RKO (cell line): ENCODE data around the gene LKAAEAR1.

Experiments used
- DNase-seq: peaks from one replicate; pipeline ENCODE4 v3.0.0-alpha.2; 2016; ENCODE audit warnings: low spot score

The LKAAEAR1 gene

GRCh38 chr20:64065062-64065973 lies 18.9 kb downstream of the LKAAEAR1 start:
- no peak for DNase-seq

DNA sequence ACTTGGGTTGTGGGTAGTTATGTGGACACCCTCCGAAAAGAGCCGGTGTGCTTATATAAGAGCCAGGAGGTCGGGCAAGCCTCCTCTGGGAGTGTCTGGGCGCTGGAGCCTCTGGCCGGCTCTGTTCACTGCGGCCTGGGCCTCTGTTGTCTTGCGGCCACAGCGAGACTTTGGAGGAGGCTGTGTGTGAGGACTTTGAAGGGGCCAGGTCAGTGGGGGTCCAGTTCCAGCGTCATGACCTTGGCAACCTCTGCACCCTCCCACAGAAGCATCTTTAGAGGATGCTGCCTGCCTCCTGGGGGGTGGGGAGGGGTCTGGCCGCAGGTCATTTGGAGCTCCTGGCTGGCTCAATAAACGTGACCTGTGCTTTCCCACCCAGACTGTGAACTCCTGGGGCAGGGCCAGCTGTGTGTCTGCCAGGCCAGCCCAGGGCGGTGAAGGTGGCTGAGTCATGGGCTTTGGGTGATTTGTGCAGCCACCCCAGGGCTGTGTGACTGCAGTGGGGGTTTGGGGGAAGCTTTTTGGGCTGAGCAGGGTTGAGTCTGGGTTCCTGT lies 20.0 kb downstream of the LKAAEAR1 start:
- no peak for DNase-seq

- DNase-seq, result no peak
These were observed 20.6 kb downstream of the LKAAEAR1 start for GRCh38 chr20:64063389-64064144.

DNA sequence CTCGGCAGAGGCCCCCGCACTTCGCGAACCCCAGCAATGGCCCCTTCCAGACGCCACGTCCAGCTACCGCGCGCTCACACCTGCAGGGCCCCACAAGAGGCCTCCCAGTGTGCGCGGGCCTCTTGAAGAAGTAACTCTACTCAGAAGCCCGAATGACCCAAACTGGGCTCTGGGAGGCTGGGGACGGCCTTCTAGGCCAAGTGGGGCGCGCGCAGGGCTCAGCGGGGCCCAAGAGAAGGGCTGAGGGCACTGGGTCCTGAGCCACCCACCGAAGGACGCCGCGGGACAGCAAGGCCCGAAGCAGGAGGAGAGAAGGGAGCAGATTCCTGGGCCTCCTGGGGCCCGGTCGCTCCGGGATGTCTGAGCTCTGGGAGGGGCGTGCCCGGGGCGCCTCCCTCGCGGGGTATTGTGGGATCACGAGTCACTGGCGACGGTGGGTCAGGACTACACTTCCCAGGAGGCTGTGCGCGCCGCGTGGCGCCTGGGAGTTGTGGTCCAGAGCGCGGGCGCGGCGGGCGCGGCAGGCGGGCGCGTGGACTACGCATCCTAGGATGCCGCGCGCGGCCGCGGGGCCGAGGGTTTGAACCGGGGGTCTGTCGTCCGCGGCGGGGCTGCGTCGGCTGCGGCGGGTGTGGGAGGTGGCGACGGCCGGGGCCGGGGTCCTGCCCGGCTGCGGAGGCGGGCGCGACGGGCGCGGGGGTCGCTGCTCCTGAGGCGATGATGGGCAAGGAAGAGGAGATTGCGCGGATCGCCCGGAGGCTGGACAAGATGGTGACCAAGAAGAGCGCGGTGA lies 21.4 kb downstream of the LKAAEAR1 start, which contains the start of gene TCEA2:
Gene TCEA2 (plus strand): TSS at position 603 of the 793 bp plus-strand sequence. CDS start 115 bp downstream, at position 718.
- no peak for DNase-seq

DNA sequence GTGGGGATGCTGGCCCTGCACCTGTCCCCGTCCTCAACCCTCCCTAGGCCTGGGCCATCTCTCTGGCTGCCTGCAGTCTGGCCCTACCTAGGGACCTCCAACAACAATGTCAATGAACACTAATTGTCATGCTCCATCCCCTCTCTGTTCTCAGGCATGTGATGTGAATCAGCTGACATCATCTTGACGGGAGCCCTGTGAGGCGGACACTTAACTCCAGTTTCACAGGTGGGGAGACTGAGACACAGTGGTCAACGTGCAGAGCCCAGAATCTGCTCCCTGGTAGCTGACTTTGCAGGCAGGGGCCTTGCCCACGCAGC lies 22.0 kb downstream of the LKAAEAR1 start:
- no peak for DNase-seq

DNA sequence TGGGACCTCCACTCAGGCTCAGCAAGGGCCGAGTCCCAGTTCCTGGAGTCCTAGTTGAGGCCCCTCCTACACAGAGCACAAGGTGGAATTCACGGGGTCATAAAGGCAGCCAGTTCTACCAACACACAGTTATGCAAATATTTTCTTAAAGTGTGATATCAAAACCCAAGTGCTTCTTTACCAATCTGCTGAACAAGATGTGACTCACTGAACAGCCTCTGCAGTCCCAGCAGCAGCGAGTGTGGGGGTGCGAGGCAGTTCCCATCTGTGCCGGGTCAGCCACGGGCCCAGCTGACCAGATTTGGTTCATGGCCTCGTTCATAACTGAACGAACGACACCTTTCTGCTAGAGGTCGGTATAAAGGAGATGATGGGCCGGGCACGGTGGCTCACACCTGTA lies 25.7 kb downstream of the LKAAEAR1 start:
- peak; percentile 45 for DNase-seq

- peak; percentile 40 for DNase-seq
These were observed 26.3 kb downstream of the LKAAEAR1 start for GRCh38 chr20:64057628-64058498.

DNA sequence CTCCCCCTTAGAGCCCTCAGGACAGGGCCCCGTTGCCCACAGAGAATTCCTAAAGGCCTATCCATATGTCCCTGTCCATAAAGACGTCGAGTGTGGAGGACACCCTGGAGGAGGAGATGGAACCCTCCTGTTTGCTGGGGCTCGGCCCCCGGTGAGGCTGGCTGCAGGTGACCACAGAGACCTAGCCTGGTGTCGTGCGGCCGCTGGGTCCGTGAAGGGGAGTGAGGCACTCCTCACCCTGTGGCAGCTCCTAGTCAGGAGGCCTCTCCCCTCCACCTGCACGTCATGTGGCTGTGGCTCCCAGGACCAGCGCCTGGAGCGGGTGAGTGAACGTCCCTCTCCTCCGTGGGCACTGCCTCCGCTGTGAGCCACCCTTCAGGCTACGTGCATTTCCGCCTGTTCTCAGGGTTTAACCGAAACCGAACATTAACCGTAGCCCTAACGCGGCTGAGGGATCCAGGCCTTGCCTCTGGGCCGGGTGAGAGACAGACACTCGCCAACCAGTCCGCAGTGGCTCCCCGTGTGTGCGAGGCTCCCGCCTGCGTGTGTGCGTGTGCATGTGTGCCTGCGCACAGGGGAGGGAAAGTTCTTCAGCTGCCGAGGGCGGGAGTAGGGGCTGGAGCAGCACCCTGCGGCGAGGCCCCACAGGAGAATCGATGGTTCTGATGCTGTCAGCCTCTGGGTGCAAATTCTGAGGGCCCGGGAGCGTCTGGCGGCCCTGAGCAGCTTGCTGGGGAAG lies 27.1 kb downstream of the LKAAEAR1 start:
- DNase-seq, result no peak

- DNase-seq, result no peak
These were observed 27.6 kb downstream of the LKAAEAR1 start for GRCh38 chr20:64056639-64056888.

- DNase-seq, result no peak
These were observed 28.1 kb downstream of the LKAAEAR1 start for GRCh38 chr20:64055893-64056638.

- DNase-seq, result no peak
These were observed 28.8 kb downstream of the LKAAEAR1 start for GRCh38 chr20:64055396-64055892.

- DNase-seq, result peak; percentile 65
These were observed 30.1 kb downstream of the LKAAEAR1 start for GRCh38 chr20:64053841-64054661.

- DNase-seq, result no peak
These were observed 31.0 kb downstream of the LKAAEAR1 start for GRCh38 chr20:64052987-64053840.

DNA sequence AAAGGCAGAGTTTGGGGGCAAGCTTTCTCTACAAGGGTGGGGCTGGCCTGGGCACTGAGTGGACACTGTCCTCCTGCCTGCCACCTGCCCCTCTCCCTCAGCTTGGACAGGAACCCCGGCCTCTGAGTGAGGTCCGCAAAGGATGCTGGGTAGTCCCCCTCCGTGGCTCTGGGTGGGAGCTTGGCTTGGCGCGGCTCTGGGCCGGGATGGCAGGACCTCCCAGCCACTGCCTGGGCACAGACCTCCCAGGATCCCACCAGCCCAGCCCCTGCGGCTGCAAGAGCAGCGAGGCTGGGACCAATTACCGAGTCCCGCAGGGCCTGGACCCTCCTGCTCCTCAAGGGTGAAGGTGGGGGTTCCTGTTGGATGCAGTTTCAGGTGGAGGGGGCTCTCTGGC lies 31.9 kb downstream of the LKAAEAR1 start:
- DNase-seq, result no peak

- DNase-seq, result no peak
These were observed 32.5 kb downstream of the LKAAEAR1 start for GRCh38 chr20:64051561-64052325.

DNA sequence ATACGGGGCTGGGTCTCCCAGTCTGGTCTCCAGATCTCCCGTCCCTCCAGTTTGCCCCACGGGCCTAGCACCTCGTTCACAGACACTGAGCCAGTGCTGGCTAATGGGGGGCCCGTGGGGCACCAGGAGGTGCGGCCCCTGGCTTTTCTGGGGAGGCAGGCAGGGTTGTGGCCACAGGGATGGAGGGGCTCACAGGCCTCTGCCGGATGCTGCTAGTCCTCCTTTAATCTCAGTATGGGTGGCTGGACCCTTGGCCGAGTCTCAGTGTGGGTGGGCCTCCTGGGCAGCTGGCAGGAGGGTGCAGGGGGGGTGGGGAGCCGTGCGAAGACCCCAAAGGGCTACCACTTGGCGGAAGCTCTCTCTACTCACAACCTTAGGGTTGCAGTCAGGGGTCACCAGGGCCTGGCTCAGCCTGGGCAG lies 33.2 kb downstream of the LKAAEAR1 start:
- DNase-seq, result no peak
